Measurements from ENCODE around the gene ZNF205. TPM values are rescaled to one million over a fixed set of nuclear protein-coding genes. Genes with fewer than 3 reads are reported as not detected.

The ZNF205 gene
- total and polyA plus RNA-seq, 2 of the 13 experiments (the other 11 are each of a cell fraction or from before 2014, with no cell fraction given) = 5.8 to 10.2 TPM

GRCh38 chr16:3112881-3113574 is 642 bp downstream of the ZNF205 start:
- H2AFZ ChIP-seq (ENCODE audit: low read length) = no peak overlapping the region
- peaks cover 24% of the 10 kb centered on the region for H3K4me1 ChIP-seq (ENCODE audit: insufficient read depth, low read length)
- DNase-seq (ENCODE audit: low spot score) (no peak), ATAC-seq (peak; percentile 43), FAIRE-seq (no peak)
- no peaks in the 10 kb centered on the region for H3K9me3 ChIP-seq (ENCODE audit: low read length)
- H3K4me3 ChIP-seq (replicated peaks in 1 of 3; ENCODE audit: insufficient read depth in 1 of 3, low read depth in 2 of 3, low read length in 3 of 3) = peak overlapping the region; percentile 77 to 98 (median 81)
- POLR2A ChIA-PET = interaction anchor here (1.0 to 2.1 kb wide), 3 partner anchors 37 to 54 kb away, joined by 4 to 10 read pairs (median 5); partner anchors contain the start of gene IL32
- H3K4me2 ChIP-seq (ENCODE audit: low read depth, low read length) = peak overlapping the region; percentile 88
- intact Hi-C loops (cut with micrococcal nuclease; ENCODE audit: unreplicated experiment) = no loop called here
- TF ChIP-seq SNRNP70 (IDR thresholded peaks at IDR 0.05; ENCODE audit: low read depth, low read length) (no peak), MTA3 (CRISPR knock-in tag; IDR thresholded peaks at IDR 0.05) (no peak), ZNF687 (CRISPR knock-in tag; IDR thresholded peaks at IDR 0.05) (0 out of 2 replicates have a peak, but pooled peaks have one; percentile 10), CREB3 (CRISPR knock-in tag; IDR thresholded peaks at IDR 0.05) (peak; percentile 26; the same call in 1 of the 2 replicates), ZNF160 (CRISPR knock-in tag; IDR thresholded peaks at IDR 0.05) (peak; percentile 3; the same call in 1 of the 2 replicates), ZMYM2 (CRISPR knock-in tag; IDR thresholded peaks at IDR 0.05) (0 out of 2 replicates have a peak, but pooled peaks have one; percentile 3), MXD3 (CRISPR knock-in tag; IDR thresholded peaks at IDR 0.05) (no peak), ZNF605 (CRISPR knock-in tag; IDR thresholded peaks at IDR 0.05) (0 out of 2 replicates have a peak, but pooled peaks have one; percentile 13), ZNF317 (CRISPR knock-in tag; IDR thresholded peaks at IDR 0.05) (0 out of 2 replicates have a peak, but pooled peaks have one; percentile 2), ETV5 (CRISPR knock-in tag; IDR thresholded peaks at IDR 0.05; ENCODE audit: borderline replicate concordance) (0 out of 2 replicates have a peak, but pooled peaks have one; percentile 1)
- CTCF ChIA-PET (ENCODE audit: low intra/inter-chr PET ratio, low total read pairs) = no interaction called here
- H3K9ac ChIP-seq (ENCODE audit: insufficient read depth, low read depth, low read length) = peak overlapping the region; percentile 82
- BruUV-seq (replicated peaks) = TSS peak; percentile 57
- H3K79me2 ChIP-seq (ENCODE audit: insufficient read depth, low read length) = peaks cover 11% of the 10 kb centered on the region
- in situ Hi-C loops (cut with HindIII; ENCODE audit: extremely low pct_ligation_motif_present, low pct_unique_long_range_greater_than_20kb) = no loop called here
- no peaks in the 10 kb centered on the region for H3K27me3 ChIP-seq (ENCODE audit: control insufficient read depth in 1 of 2, insufficient read depth in 2 of 2, low read length in 2 of 2)
- peak overlapping the region; percentile 30 for H3K27ac ChIP-seq (ENCODE audit: extremely low read length, insufficient read depth, low read length)
- peaks cover 4 to 5% of the 10 kb centered on the region in 2 experiments; a peak in 4 of 5 replicates for H3K36me3 ChIP-seq (replicated peaks in 1 of 2; ENCODE audit: control insufficient read depth in 1 of 2, insufficient read depth in 2 of 2, low read length in 2 of 2)
- WGBS (ENCODE audit: low lambda C conversion rate) = 18% methylated on average over 14 of the region's 19 CpGs
- no peaks in the 10 kb centered on the region for H4K20me1 ChIP-seq (ENCODE audit: insufficient read depth, low read length)

Data from HepG2 (cell line).